Spleen (tissue), 11 donors: Measurements from ENCODE around the gene BCOR. TPM values are rescaled to one million over a fixed set of nuclear protein-coding genes. Genes with fewer than 3 reads are reported as not detected.

Source experiments
- DNase-seq: peaks from one replicate; pipeline ENCODE4 v3.0.0-alpha.2; 2020
- H3K27ac ChIP-seq, 8 donors: fragments of 200-600 bp; sonication (generic) in 7 of 8; 1 replicate in 4 of 8; 2 replicates in 4 of 8; pipeline versions ENCODE4 v1.5.0 to v1.8.0; 2016 to 2021; ENCODE audit warnings: inconsistent platforms in 4 of 8, mild to moderate bottlenecking in 4 of 8, moderate library complexity in 1 of 8
- H3K27me3 ChIP-seq, 7 donors: fragments of 200-600 bp; sonication (generic) in 6 of 7; replicated peaks in 1 of 7; 1 replicate in 4 of 7; 2 replicates in 3 of 7; pipeline versions ENCODE4 v1.5.0 to v1.8.0; 2016 to 2021; ENCODE audit warnings: inconsistent platforms in 3 of 7, mild to moderate bottlenecking in 1 of 7
- H3K36me3 ChIP-seq, 6 donors: fragments of 200-600 bp; sonication (generic) in 5 of 6; 1 replicate in 4 of 6; 2 replicates in 2 of 6; pipeline versions ENCODE4 v1.5.0 to v1.8.0; 2016 to 2021; ENCODE audit warnings: inconsistent platforms in 2 of 6
- H3K4me1 ChIP-seq, 6 donors: fragments of 200-600 bp; sonication (generic) in 5 of 6; 1 replicate in 3 of 6; 2 replicates in 3 of 6; pipeline versions ENCODE4 v1.5.0 to v1.8.0; 2016 to 2021; ENCODE audit warnings: inconsistent platforms in 3 of 6
- H3K4me3 ChIP-seq, 8 donors: fragments of 200-600 bp; sonication (generic) in 7 of 8; 1 replicate in 4 of 8; 2 replicates in 4 of 8; pipeline versions ENCODE4 v1.5.0 to v1.8.0; 2016 to 2021; ENCODE audit warnings: inconsistent platforms in 4 of 8, mild to moderate bottlenecking in 4 of 8, moderate library complexity in 2 of 8
- H3K9me3 ChIP-seq, 8 donors: fragments of 200-600 bp; sonication (generic) in 7 of 8; 1 replicate in 4 of 8; 2 replicates in 4 of 8; pipeline versions ENCODE4 v1.5.0 to v1.8.0; 2016 to 2021; ENCODE audit warnings: inconsistent platforms in 4 of 8
- POLR2A ChIP-seq, 3 donors: fragments of 450-650 bp; IDR thresholded peaks; one replicate each; pipeline ENCODE4 v1.5.1; 2017; ENCODE audit warnings: antibody characterized with exemption in 3 of 3, mild to moderate bottlenecking in 1 of 3
- POLR2AphosphoS5 ChIP-seq, 3 donors: sonication (generic); formaldehyde crosslinking; IDR thresholded peaks; one replicate each; pipeline ENCODE4 v1.5.1; 2017; ENCODE audit warnings: antibody characterized with exemption in 3 of 3
- WGBS, 5 donors: extraction: QIAGEN DNeasy Blood & Tissue Kit in 3 of 5; methylation state at CpG; one replicate each; pipeline versions ENCODE4 v1.1.5 to v1.1.7; 2013 to 2018; 5-methylcytosine and 5-hydroxymethylcytosine counted together
- intact Hi-C: fragments of 100-400 bp; cut with DNase I; formaldehyde crosslinking; loops from one replicate; pipeline ENCODE4 v1.15.0; 2023; ENCODE audit warnings: low total_unique reads
- polyA plus RNA-seq, 3 donors: library from polyadenylated mRNA; stranded (reverse); fragments of 200-250 nt; gene quantifications; one replicate each; pipeline ENCODE4 v1.2.1, GENCODE V29; 2013
- total RNA-seq, 7 donors: library from RNA; depleted of rRNA in 3 of 7; stranded (reverse); fragments of >200 nt in 3 of 7; fragmentation: NEBNext Ultra II Directional in 4 of 7; extraction: Animal tissue kit (Norgen Biotek cat#: 25700) in 4 of 7; gene quantifications; one replicate each; pipeline versions ENCODE4 v1.1.0 to v1.2.1, GENCODE V29; 2016 to 2021
- TF ChIP-seq, protein P1 (sequence below), 11 experiments: fragments of 200-600 bp in 7 of 11; fragments of 450-650 bp in 4 of 11; sonication (generic) in 4 of 11; IDR thresholded peaks in 8 of 11; conservative IDR thresholded peaks in 3 of 11; 1 replicate in 7 of 11; 2 replicates in 4 of 11; pipeline versions ENCODE4 v1.4.0 to v1.8.0; 2016 to 2021; ENCODE audit warnings: antibody characterized with exemption in 11 of 11, inconsistent platforms in 4 of 11, mild to moderate bottlenecking in 1 of 11
- donor health status: healthy with polysubstance abuse.
- donor health status: DM: no; HTN: no; CAD: no; lungs with moderate emphysema.
- donor health status: DM: no; HTN: no; CAD: no.
- donor health status: Bipolar disorder and iron deficiency.
- donor health status: healthy.
- donor health status: DM: no; HTN: no; CAD: no.
- donor health status: DM: yes; HTN: yes; CAD: no.

BCOR gene
- total and polyA plus RNA-seq, 10 donors, result 8.3 to 38.6 (median 29.0) TPM

DNA sequence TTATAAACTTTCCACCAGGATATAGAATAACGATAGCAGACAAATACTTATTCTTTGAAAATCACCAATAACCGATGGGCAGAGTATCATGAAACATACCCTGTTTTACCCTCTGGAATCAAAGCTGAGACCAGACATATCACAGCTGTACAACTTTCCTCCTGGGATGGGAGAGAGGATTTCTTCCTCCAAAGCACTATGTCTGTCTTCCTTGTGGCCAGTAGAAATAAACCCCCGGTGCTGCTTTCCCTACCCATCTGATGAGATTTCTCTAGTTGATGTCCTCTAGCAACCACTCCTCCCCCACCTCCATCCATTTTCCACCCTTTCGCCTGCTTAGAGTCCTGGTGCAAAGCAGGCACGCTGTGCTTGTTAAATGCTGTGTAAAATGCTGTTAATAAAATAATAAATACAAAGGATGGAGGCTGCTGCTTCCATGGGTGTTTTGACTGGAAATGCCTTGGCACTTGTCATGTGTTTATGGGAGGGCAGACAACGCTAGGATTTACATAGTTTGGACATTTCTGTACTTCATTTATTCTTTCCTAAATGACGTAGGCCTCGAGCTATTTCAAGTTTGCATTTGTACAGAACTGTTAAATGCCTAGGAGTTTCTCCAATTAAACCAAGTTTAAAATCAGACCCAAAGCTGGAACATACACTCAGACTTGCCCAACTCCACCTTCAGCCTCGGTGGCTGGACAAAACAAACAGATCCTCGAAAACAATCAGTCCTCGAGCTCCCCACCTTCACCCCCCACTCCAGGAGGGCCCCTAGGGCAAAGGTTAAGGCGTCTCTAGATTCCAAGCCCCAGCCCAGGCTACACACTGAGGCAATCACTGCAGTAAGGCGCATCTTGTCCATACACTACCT, 10.1 kb downstream of the BCOR start:
- WGBS, 5 donors, result 42 to 87% (median 81%) methylated on average over 13 of the region's 13 CpGs

DNA sequence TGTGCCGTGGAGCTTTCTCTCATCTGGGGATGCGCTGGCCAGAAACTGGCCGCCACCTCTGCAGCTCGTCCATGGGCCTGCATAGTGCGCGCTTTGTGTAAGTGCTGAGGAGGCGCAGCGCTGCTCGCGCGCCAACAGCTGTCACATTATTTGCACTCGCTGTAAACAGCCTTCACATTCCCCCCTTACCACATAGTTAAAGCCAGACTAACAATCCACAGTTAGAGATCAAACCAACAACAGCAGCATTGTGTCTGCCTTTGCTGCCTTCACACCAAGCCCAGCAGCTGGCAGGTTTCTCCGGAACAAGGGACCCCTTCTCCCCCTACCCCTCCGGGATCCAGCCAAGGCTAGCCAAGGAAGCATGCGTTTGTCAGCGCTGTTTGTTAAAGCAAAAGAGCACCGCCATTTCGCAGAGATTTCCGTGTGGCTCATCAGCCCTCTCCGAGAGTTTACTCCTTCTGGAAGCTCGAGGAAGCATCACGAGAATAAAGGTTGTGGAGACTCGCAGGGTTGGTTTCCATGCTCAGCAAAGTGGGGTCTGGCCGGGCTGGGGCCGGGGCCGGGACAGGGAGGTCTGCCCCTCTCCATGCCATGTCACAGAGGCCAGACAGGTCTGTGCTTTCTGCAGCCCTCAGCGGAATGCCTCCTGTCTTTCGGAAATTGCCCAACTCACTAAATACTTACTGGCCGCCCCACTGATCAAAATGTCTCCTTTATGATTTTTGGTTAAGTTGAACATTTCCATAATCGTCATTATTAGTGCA, 11.0 kb downstream of the BCOR start:
- 42 to 96% (median 85%) methylated on average over 22 to 30 of the region's 30 CpGs for WGBS, 5 donors
- peaks cover 0 to 49% (median 12%) of the 10 kb centered on the region in 7 donors for H3K27me3 ChIP-seq
- TF ChIP-seq POLR2AphosphoS5 (IDR thresholded peaks at IDR 0.05) (no peak), POLR2A (IDR thresholded peaks at IDR 0.05) (no peak)
- TF ChIP-seq, protein P1, sequence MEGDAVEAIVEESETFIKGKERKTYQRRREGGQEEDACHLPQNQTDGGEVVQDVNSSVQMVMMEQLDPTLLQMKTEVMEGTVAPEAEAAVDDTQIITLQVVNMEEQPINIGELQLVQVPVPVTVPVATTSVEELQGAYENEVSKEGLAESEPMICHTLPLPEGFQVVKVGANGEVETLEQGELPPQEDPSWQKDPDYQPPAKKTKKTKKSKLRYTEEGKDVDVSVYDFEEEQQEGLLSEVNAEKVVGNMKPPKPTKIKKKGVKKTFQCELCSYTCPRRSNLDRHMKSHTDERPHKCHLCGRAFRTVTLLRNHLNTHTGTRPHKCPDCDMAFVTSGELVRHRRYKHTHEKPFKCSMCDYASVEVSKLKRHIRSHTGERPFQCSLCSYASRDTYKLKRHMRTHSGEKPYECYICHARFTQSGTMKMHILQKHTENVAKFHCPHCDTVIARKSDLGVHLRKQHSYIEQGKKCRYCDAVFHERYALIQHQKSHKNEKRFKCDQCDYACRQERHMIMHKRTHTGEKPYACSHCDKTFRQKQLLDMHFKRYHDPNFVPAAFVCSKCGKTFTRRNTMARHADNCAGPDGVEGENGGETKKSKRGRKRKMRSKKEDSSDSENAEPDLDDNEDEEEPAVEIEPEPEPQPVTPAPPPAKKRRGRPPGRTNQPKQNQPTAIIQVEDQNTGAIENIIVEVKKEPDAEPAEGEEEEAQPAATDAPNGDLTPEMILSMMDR (IDR thresholded peaks at IDR 0.05 in 8 of 11, conservative IDR thresholded peaks at IDR 0.05 in 3 of 11), result no peak
- DNase-seq, result no peak
- intact Hi-C loops, result no loop called here
- H3K4me3 ChIP-seq, result no peak overlapping the region
- no peak overlapping the region for H3K27ac ChIP-seq
- no peaks in the 10 kb centered on the region for H3K9me3 ChIP-seq
- peaks cover 15 to 100% (median 67%) of the 10 kb centered on the region in 6 donors for H3K4me1 ChIP-seq
- no peaks in the 10 kb centered on the region for H3K36me3 ChIP-seq

More for the DNA sequence above, 10.1 kb downstream of the BCOR start:
- Histone ChIP-seq H3K36me3 (no peaks in the 10 kb centered on the region), H3K4me3 (no peak overlapping the region), H3K9me3 (no peaks in the 10 kb centered on the region), H3K4me1 (peaks cover 16 to 100% (median 67%) of the 10 kb centered on the region in 6 donors), H3K27me3 (peaks cover 0 to 54% (median 17%) of the 10 kb centered on the region in 7 donors), H3K27ac (no peak overlapping the region)
- intact Hi-C loops, result no loop called here
- no peak for TF ChIP-seq POLR2A (IDR thresholded peaks at IDR 0.05)
- TF ChIP-seq, protein P1 (IDR thresholded peaks at IDR 0.05 in 8 of 11, conservative IDR thresholded peaks at IDR 0.05 in 3 of 11), result no peak
- TF ChIP-seq POLR2AphosphoS5 (IDR thresholded peaks at IDR 0.05), result no peak
- DNase-seq, result peak; percentile 23

DNA sequence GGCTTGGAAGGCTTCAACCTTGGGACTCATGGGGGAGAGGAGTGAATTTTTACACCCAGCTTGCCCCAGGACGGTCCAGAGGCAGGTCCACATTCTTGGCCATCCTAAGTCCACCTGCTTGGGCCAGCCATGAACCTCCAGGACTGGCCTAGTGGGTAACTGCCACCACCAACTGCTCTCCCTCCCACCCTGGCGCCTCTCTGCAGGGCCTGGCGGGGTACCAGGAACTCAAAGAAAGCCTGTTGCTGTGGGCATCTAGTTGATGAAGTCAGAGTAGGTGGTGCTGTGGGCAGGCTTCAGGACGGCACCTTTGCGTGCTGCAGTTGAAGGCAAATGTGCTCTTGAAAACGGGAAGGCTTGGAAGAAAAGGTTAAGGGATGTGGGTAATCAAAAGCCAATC, 12.0 kb downstream of the BCOR start:
- 33 to 90% (median 58%) methylated on average over 3 to 6 of the region's 6 CpGs for WGBS, 5 donors
- Histone ChIP-seq H3K4me1 (peaks cover 4 to 98% (median 62%) of the 10 kb centered on the region in 6 donors), H3K27me3 (peaks cover 0 to 45% (median 8%) of the 10 kb centered on the region in 7 donors), H3K27ac (no peak overlapping the region), H3K36me3 (no peaks in the 10 kb centered on the region), H3K9me3 (no peaks in the 10 kb centered on the region), H3K4me3 (no peak overlapping the region)
- intact Hi-C loops, result no loop called here
- no peak for DNase-seq
- TF ChIP-seq, protein P1 (IDR thresholded peaks at IDR 0.05 in 8 of 11, conservative IDR thresholded peaks at IDR 0.05 in 3 of 11), result no peak
- TF ChIP-seq POLR2AphosphoS5 (IDR thresholded peaks at IDR 0.05), result no peak
- no peak for TF ChIP-seq POLR2A (IDR thresholded peaks at IDR 0.05)
